GM12878 (cell line): ENCODE measurements around the gene BICRAL. TPM values are rescaled to one million over a fixed set of nuclear protein-coding genes. Genes with fewer than 3 reads are reported as not detected.

Experiments used
- EZH2 ChIP-seq: IDR thresholded peaks from 2 replicates; pipeline ENCODE4 v1.6.1; 2012; ENCODE audit warnings: low read depth, mild to moderate bottlenecking, control low read depth, inconsistent platforms, low read length, borderline replicate concordance; ENCODE audit not compliant: control insufficient read depth
- MXI1 ChIP-seq: fragments of 150-350 bp; IDR thresholded peaks from 2 replicates; pipeline ENCODE4 v1.6.1; 2011; ENCODE audit warnings: low read depth, mild to moderate bottlenecking, inconsistent platforms, low read length, improper control_type of control experiment
- NFIC ChIP-seq: IDR thresholded peaks from 2 replicates; pipeline ENCODE4 v1.6.1; 2012; ENCODE audit warnings: low read depth, mild to moderate bottlenecking, inconsistent platforms, low read length, moderate library complexity
- RB1 ChIP-seq: fragments of 450-650 bp; formaldehyde crosslinking; IDR thresholded peaks from 2 replicates; pipeline ENCODE4 v1.6.1; 2017; ENCODE audit warnings: mild to moderate bottlenecking, borderline replicate concordance
- SMARCA5 ChIP-seq: fragments of 450-650 bp; IDR thresholded peaks from 2 replicates; pipeline ENCODE4 v1.6.1; 2017; ENCODE audit warnings: mild to moderate bottlenecking
- SMC3 ChIP-seq: IDR thresholded peaks from 2 replicates; pipeline ENCODE4 v1.6.1; 2011; ENCODE audit warnings: low read length, improper control_type of control experiment, borderline replicate concordance
- SUZ12 ChIP-seq: fragments of 200-600 bp; sonication (generic); IDR thresholded peaks from one replicate; pipeline ENCODE4 v1.6.1; 2018; ENCODE audit warnings: antibody characterized with exemption, mild to moderate bottlenecking; ENCODE audit not compliant: unreplicated experiment
- TARDBP ChIP-seq: IDR thresholded peaks from 2 replicates; pipeline ENCODE4 v1.6.1; 2016; ENCODE audit warnings: borderline replicate concordance
- ZNF217 ChIP-seq: fragments of 450-650 bp; IDR thresholded peaks from 2 replicates; pipeline ENCODE4 v1.6.1; 2017; ENCODE audit warnings: antibody characterized with exemption, mild to moderate bottlenecking
- polyA plus RNA-seq, 11 experiments: library from polyadenylated mRNA; depleted of rRNA in 4 of 11; unstranded in 6 of 11; stranded (reverse) in 5 of 11; fragments of >200 nt; fragmentation: Nextera tagmentation in 4 of 11; fragmentation: Illumina TruSeq in 1 of 11; extraction: Ambion mirVana in 4 of 11; extraction: Trizol in 1 of 11; gene quantifications; 1 replicate in 1 of 11; 2 replicates in 10 of 11; pipeline versions ENCODE4 v1.2.1 to v1.2.3, GENCODE V29; 2011 to 2016; ENCODE audit warnings: inconsistent platforms in 2 of 11, missing spikeins in 2 of 11, low read depth in 1 of 11
- total RNA-seq, 4 experiments: library from RNA; depleted of rRNA in 3 of 4; stranded (reverse); fragments of >200 nt in 3 of 4; fragmentation: Illumina TruSeq in 1 of 4; extraction: Trizol in 1 of 4; gene quantifications; 2 replicates each; pipeline versions ENCODE4 v1.2.1 to v1.2.3, GENCODE V29; 2013 to 2021
- TF ChIP-seq, protein P1 (sequence below), 3 experiments: IDR thresholded peaks in 2 of 3; conservative IDR thresholded peaks in 1 of 3; 2 replicates each; pipeline ENCODE4 v1.5.1; 2011; ENCODE audit warnings: low read depth in 3 of 3, low read length in 3 of 3, mild to moderate bottlenecking in 3 of 3, control low read depth in 2 of 3, moderate library complexity in 2 of 3, inconsistent platforms in 1 of 3, mixed read lengths in 1 of 3; ENCODE audit not compliant: control insufficient read depth in 2 of 3, insufficient read depth in 1 of 3; ENCODE audit errors: extremely low read depth in 1 of 3
- TF ChIP-seq, protein P2 (sequence below): IDR thresholded peaks from 2 replicates; pipeline ENCODE4 v1.6.1; 2012; ENCODE audit warnings: improper control_type of control experiment, low read depth, low read length; ENCODE audit not compliant: insufficient replicate concordance
- TF ChIP-seq, protein P3 (sequence below): fragments of 450-650 bp; IDR thresholded peaks from 2 replicates; pipeline ENCODE4 v1.6.1; 2017; ENCODE audit warnings: mild to moderate bottlenecking, moderate library complexity

The BICRAL gene
- total and polyA plus RNA-seq, 10 of the 15 experiments (the other 5 are each of a cell fraction or from before 2014, with no cell fraction given): 1.9 to 16.6 (median 8.5) TPM

DNA sequence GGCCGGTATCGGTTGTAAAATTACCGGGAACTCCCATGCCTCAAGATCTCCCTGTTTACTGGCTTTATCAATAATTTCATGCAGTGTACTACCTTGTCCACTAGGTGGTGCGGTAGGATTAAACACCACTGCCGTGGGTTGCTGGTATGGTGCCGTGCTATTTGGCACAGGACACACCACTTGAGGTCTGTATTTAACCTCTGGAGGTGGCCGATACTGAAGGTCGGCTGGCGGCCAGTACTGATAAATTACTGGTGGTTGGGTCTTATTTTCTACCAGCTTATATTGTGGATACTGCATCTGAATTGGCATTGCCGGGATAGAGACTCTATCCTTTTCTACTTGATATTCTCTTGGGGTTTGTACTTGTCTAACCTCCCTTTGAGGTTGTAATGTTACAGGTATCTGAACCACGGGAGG, 119.7 kb downstream of the BICRAL start (continued):
- TF ChIP-seq, protein P1, sequence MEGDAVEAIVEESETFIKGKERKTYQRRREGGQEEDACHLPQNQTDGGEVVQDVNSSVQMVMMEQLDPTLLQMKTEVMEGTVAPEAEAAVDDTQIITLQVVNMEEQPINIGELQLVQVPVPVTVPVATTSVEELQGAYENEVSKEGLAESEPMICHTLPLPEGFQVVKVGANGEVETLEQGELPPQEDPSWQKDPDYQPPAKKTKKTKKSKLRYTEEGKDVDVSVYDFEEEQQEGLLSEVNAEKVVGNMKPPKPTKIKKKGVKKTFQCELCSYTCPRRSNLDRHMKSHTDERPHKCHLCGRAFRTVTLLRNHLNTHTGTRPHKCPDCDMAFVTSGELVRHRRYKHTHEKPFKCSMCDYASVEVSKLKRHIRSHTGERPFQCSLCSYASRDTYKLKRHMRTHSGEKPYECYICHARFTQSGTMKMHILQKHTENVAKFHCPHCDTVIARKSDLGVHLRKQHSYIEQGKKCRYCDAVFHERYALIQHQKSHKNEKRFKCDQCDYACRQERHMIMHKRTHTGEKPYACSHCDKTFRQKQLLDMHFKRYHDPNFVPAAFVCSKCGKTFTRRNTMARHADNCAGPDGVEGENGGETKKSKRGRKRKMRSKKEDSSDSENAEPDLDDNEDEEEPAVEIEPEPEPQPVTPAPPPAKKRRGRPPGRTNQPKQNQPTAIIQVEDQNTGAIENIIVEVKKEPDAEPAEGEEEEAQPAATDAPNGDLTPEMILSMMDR (IDR thresholded peaks at IDR 0.05 in 2 of 3, conservative IDR thresholded peaks at IDR 0.05 in 1 of 3; ENCODE audit: control insufficient read depth in 2 of 3, extremely low read depth in 1 of 3, insufficient read depth in 1 of 3, low read depth in 3 of 3, low read length in 3 of 3): peak; percentile 68 to 89 (median 78); a peak in 5 of 6 replicates
- TF ChIP-seq EZH2: no peak
- TF ChIP-seq TARDBP: no peak
- TF ChIP-seq RB1: 0 out of 2 replicates have a peak, but pooled peaks have one; percentile 63
- peak; percentile 87 for TF ChIP-seq SMC3
- TF ChIP-seq MXI1: 0 out of 2 replicates have a peak, but pooled peaks have one; percentile 28
- TF ChIP-seq, protein P2, sequence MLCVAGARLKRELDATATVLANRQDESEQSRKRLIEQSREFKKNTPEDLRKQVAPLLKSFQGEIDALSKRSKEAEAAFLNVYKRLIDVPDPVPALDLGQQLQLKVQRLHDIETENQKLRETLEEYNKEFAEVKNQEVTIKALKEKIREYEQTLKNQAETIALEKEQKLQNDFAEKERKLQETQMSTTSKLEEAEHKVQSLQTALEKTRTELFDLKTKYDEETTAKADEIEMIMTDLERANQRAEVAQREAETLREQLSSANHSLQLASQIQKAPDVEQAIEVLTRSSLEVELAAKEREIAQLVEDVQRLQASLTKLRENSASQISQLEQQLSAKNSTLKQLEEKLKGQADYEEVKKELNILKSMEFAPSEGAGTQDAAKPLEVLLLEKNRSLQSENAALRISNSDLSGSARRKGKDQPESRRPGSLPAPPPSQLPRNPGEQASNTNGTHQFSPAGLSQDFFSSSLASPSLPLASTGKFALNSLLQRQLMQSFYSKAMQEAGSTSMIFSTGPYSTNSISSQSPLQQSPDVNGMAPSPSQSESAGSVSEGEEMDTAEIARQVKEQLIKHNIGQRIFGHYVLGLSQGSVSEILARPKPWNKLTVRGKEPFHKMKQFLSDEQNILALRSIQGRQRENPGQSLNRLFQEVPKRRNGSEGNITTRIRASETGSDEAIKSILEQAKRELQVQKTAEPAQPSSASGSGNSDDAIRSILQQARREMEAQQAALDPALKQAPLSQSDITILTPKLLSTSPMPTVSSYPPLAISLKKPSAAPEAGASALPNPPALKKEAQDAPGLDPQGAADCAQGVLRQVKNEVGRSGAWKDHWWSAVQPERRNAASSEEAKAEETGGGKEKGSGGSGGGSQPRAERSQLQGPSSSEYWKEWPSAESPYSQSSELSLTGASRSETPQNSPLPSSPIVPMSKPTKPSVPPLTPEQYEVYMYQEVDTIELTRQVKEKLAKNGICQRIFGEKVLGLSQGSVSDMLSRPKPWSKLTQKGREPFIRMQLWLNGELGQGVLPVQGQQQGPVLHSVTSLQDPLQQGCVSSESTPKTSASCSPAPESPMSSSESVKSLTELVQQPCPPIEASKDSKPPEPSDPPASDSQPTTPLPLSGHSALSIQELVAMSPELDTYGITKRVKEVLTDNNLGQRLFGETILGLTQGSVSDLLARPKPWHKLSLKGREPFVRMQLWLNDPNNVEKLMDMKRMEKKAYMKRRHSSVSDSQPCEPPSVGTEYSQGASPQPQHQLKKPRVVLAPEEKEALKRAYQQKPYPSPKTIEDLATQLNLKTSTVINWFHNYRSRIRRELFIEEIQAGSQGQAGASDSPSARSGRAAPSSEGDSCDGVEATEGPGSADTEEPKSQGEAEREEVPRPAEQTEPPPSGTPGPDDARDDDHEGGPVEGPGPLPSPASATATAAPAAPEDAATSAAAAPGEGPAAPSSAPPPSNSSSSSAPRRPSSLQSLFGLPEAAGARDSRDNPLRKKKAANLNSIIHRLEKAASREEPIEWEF: peak; percentile 40
- TF ChIP-seq ZNF217: no peak
- TF ChIP-seq, protein P3, sequence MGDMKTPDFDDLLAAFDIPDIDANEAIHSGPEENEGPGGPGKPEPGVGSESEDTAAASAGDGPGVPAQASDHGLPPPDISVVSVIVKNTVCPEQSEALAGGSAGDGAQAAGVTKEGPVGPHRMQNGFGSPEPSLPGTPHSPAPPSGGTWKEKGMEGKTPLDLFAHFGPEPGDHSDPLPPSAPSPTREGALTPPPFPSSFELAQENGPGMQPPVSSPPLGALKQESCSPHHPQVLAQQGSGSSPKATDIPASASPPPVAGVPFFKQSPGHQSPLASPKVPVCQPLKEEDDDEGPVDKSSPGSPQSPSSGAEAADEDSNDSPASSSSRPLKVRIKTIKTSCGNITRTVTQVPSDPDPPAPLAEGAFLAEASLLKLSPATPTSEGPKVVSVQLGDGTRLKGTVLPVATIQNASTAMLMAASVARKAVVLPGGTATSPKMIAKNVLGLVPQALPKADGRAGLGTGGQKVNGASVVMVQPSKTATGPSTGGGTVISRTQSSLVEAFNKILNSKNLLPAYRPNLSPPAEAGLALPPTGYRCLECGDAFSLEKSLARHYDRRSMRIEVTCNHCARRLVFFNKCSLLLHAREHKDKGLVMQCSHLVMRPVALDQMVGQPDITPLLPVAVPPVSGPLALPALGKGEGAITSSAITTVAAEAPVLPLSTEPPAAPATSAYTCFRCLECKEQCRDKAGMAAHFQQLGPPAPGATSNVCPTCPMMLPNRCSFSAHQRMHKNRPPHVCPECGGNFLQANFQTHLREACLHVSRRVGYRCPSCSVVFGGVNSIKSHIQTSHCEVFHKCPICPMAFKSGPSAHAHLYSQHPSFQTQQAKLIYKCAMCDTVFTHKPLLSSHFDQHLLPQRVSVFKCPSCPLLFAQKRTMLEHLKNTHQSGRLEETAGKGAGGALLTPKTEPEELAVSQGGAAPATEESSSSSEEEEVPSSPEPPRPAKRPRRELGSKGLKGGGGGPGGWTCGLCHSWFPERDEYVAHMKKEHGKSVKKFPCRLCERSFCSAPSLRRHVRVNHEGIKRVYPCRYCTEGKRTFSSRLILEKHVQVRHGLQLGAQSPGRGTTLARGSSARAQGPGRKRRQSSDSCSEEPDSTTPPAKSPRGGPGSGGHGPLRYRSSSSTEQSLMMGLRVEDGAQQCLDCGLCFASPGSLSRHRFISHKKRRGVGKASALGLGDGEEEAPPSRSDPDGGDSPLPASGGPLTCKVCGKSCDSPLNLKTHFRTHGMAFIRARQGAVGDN: no peak
- no peak for TF ChIP-seq NFIC
- TF ChIP-seq SMARCA5: peak; percentile 55; the same call in 1 of the 2 replicates
- TF ChIP-seq SUZ12: no peak
